ENCODE measurements around the gene WEE2.
"Not testable (repeated sequence)": the region's sequence is repeated elsewhere in the genome, so short reads cannot be mapped to it uniquely, and the experiment has no call there.

The WEE2 gene

GRCh38 chr7:141714571-141714970 lies 6.4 kb downstream of the WEE2 start:
- DNase-seq (ENCODE audit: low spot score), result no peak

- no peak for DNase-seq (ENCODE audit: low spot score)
Observed at GRCh38 chr7:141715018-141715417, 6.9 kb downstream of the WEE2 start.

GRCh38 chr7:141715794-141716689 lies 7.9 kb downstream of the WEE2 start:
- DNase-seq (ENCODE audit: low spot score), result no peak

GRCh38 chr7:141717450-141717849 lies 9.3 kb downstream of the WEE2 start:
- DNase-seq (ENCODE audit: low spot score), result no peak

GRCh38 chr7:141722529-141722928 lies 14.4 kb downstream of the WEE2 start:
- no peak for DNase-seq (ENCODE audit: low spot score)

GRCh38 chr7:141729020-141729419 lies 20.9 kb downstream of the WEE2 start:
- no peak for DNase-seq (ENCODE audit: low spot score)

- DNase-seq (ENCODE audit: low spot score), result no peak
Observed at GRCh38 chr7:141731476-141732149, 23.5 kb downstream of the WEE2 start.

- DNase-seq (ENCODE audit: low spot score), result peak; percentile 35
Observed at GRCh38 chr7:141737118-141737835, 29.1 kb downstream of the WEE2 start.

- peak; percentile 98 for DNase-seq (ENCODE audit: low spot score)
Observed at GRCh38 chr7:141737836-141738591, 29.9 kb downstream of the WEE2 start, which contains the start of gene SSBP1. TSS of gene SSBP1 (plus strand) at chr7:141738358. CDS start at chr7:141739167, 809 bp downstream.

- no peak for DNase-seq (ENCODE audit: low spot score)
Observed at GRCh38 chr7:141738592-141739013, 30.4 kb downstream of the WEE2 start.

- DNase-seq (ENCODE audit: low spot score), result no peak
Observed at GRCh38 chr7:141739250-141739649, 31.1 kb downstream of the WEE2 start.

- no peak for DNase-seq (ENCODE audit: low spot score)
Observed at GRCh38 chr7:141742229-141742628, 34.1 kb downstream of the WEE2 start.

GRCh38 chr7:141744131-141744530 lies 36.0 kb downstream of the WEE2 start:
- no peak for DNase-seq (ENCODE audit: low spot score)

GRCh38 chr7:141748396-141748795 lies 40.2 kb downstream of the WEE2 start:
- DNase-seq (ENCODE audit: low spot score), result peak; percentile 58

- not testable (repeated sequence) for DNase-seq (ENCODE audit: low spot score)
Observed at GRCh38 chr7:141751904-141752303, 43.8 kb downstream of the WEE2 start.

GRCh38 chr7:141752634-141753033 lies 44.5 kb downstream of the WEE2 start:
- no peak for DNase-seq (ENCODE audit: low spot score)

GRCh38 chr7:141754939-141755338 lies 46.8 kb downstream of the WEE2 start:
- DNase-seq (ENCODE audit: low spot score), result peak; percentile 35

- no peak for DNase-seq (ENCODE audit: low spot score)
Observed at GRCh38 chr7:141763797-141764196, 55.6 kb downstream of the WEE2 start, which contains the start of gene TAS2R3. TSS of gene TAS2R3 (plus strand) at chr7:141764097. CDS start at chr7:141764159, 62 bp downstream.

- not testable (repeated sequence) for DNase-seq (ENCODE audit: low spot score)
Observed at GRCh38 chr7:141770083-141770583, 62.0 kb downstream of the WEE2 start.

GRCh38 chr7:141776374-141776773 lies 68.2 kb downstream of the WEE2 start, which contains the start of gene TAS2R4:
TSS of gene TAS2R4 (plus strand) at chr7:141776674. CDS start at chr7:141778489, 1,815 bp downstream.
- DNase-seq (ENCODE audit: low spot score), result no peak
